Activated CD8-positive, alpha-beta T cell treated with anti-CD3 and anti-CD28 coated beads for 36 hours (primary cell): ENCODE data around the gene GFRA4. TPM values are rescaled to one million over a fixed set of nuclear protein-coding genes. Genes with fewer than 3 reads are reported as not detected.

Source experiments
- ATAC-seq: fragments of 200-7000 bp; cut with Tn5 transposase; one replicate; pipeline ENCODE4 v1.10.0; 2021; ENCODE audit warnings: mild to moderate bottlenecking, moderate library complexity
- CTCF ChIA-PET: fragments of 350-600 bp; sonication (Branson Sonifier 250); formaldehyde crosslinking; loops from one replicate; lab custom pipeline; 2021; ENCODE audit warnings: antibody characterized with exemption; lab: Charles Lee
- POLR2A ChIA-PET: fragments of 350-600 bp; sonication (Branson Sonifier 250); formaldehyde crosslinking; loops from one replicate; lab custom pipeline; 2021; ENCODE audit warnings: antibody characterized with exemption; lab: Charles Lee
- DNase-seq: peaks from one replicate; pipeline ENCODE4 v3.0.0-alpha.2; 2020
- H3K27ac Mint-ChIP-seq: one replicate; pipeline ENCODE4 v1.8.0; 2021; ENCODE audit warnings: mild to moderate bottlenecking, mixed read lengths
- H3K27me3 Mint-ChIP-seq: one replicate; pipeline ENCODE4 v1.8.0; 2021; ENCODE audit warnings: mixed read lengths
- H3K36me3 Mint-ChIP-seq: one replicate; pipeline ENCODE4 v1.8.0; 2021; ENCODE audit warnings: low read depth, mixed read lengths
- H3K4me1 Mint-ChIP-seq: one replicate; pipeline ENCODE4 v1.8.0; 2021; ENCODE audit warnings: low read depth, mixed read lengths
- H3K4me3 Mint-ChIP-seq: one replicate; pipeline ENCODE4 v1.8.0; 2021; ENCODE audit warnings: mild to moderate bottlenecking, moderate library complexity, mixed read lengths
- H3K9me3 Mint-ChIP-seq: one replicate; pipeline ENCODE4 v1.8.0; 2021; ENCODE audit warnings: mixed read lengths
- intact Hi-C: fragments of 100-400 bp; cut with micrococcal nuclease; formaldehyde crosslinking; loops from one replicate; pipeline ENCODE4 v1.10.0; 2022
- total RNA-seq, 2 experiments: library from RNA; stranded (reverse); gene quantifications; one replicate each; pipeline ENCODE4 v1.2.3, GENCODE V29; 2021
- TF ChIP-seq, protein P1 (sequence below): fragments of 200-600 bp; IDR thresholded peaks from one replicate; pipeline ENCODE4 v1.8.0; 2022; ENCODE audit warnings: antibody characterized with exemption, mild to moderate bottlenecking

Gene GFRA4
- total RNA-seq, 2 experiments from 2014 or later, result not detected

DNA sequence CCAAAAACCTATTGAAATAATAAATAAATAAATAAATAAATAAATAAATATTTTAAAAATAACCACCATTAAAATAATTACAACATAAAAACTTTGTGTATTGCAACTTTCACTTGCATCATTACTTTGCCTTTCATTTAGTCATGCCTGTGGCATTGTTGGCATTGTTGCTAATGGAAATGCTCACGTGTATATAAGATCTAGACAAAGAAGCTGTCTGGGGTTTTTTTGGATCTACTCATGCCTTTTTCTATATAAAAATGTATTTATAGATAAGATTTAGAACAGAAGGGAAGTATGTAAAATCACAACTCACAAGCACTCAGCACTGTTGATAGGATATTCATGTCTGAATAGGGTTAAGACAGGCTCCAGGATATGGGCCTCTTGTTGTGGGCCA, 27.9 kb downstream of the GFRA4 start:
- H3K4me3 Mint-ChIP-seq, result no peak overlapping the region
- peaks cover 5% of the 10 kb centered on the region for H3K36me3 Mint-ChIP-seq
- no peaks in the 10 kb centered on the region for H3K4me1 Mint-ChIP-seq
- TF ChIP-seq, protein P1, sequence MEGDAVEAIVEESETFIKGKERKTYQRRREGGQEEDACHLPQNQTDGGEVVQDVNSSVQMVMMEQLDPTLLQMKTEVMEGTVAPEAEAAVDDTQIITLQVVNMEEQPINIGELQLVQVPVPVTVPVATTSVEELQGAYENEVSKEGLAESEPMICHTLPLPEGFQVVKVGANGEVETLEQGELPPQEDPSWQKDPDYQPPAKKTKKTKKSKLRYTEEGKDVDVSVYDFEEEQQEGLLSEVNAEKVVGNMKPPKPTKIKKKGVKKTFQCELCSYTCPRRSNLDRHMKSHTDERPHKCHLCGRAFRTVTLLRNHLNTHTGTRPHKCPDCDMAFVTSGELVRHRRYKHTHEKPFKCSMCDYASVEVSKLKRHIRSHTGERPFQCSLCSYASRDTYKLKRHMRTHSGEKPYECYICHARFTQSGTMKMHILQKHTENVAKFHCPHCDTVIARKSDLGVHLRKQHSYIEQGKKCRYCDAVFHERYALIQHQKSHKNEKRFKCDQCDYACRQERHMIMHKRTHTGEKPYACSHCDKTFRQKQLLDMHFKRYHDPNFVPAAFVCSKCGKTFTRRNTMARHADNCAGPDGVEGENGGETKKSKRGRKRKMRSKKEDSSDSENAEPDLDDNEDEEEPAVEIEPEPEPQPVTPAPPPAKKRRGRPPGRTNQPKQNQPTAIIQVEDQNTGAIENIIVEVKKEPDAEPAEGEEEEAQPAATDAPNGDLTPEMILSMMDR, result no peak
- H3K27me3 Mint-ChIP-seq, result no peaks in the 10 kb centered on the region
- ChIA-PET POLR2A (no interaction called here), CTCF (no interaction called here)
- no peak overlapping the region for H3K27ac Mint-ChIP-seq
- no peak for DNase-seq
- no peak for ATAC-seq
- intact Hi-C loops, result no loop called here
- no peaks in the 10 kb centered on the region for H3K9me3 Mint-ChIP-seq

DNA sequence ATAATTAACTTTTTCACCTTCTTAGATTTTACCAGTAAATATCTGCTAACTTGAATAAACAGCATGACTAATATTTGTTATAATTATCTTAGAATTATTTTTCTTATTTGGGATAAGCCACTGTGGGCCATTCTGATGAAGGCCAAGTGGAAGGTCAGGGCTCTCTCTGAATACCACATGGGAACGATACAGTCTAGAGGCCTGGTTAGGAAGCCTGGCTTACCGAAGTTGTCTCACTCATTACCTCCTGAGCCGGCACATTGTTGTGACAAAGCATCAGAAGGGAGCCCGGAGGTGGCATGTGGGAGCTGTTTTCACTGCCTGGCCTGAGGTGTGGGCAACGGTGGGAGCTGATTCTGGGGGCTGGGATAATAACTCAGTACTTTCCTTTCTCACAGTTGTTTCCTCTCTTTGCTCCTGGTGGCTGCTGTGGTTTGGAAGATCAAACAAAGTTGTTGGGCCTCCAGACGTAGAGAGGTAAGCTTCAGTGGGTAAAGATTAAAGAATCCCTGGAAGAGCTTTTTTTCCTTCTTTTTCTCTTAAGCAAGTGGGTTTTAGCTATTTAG, 29.2 kb downstream of the GFRA4 start:
- CTCF ChIA-PET, result interaction anchor here (0.6 kb wide), 1 partner anchor 670 kb away, joined by 3 read pairs; no protein-coding TSS in a partner anchor

DNA sequence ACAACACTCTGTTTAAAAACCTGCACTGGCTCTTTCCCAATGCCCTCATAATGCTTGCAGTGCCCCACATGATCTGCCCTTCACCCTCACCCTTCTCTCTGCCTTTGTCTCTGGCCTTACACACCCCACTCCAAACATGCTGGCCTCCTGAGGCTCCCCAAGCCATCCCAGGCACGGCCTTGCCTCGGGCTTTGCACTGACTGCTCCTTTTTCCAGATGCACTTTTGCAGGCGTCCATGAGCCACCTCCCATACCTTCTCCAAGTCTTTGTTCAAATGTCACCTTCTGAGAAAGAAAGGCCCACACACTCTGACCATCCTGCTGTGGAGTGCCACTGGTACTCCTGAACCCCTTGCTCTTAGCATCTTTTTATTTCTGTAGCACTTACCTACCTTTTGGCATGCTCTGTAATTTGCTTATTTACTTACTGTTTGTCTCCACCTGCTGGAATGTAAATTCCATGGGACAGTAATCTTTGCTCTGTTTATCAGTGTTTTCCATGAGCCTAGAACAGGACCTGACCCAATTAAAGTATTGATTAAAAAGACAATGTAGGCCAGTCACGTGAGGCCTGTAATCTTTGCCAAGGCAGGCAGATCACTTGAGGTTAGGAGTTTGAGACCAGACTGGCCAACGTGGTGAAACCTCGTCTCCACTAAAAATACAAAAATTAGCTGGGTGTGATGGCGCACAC, 30.7 kb downstream of the GFRA4 start:
- ChIA-PET POLR2A (no interaction called here), CTCF (no interaction called here)
- DNase-seq, result no peak
- TF ChIP-seq, protein P1, result no peak
- no peaks in the 10 kb centered on the region for H3K4me1 Mint-ChIP-seq
- ATAC-seq, result no peak
- no peak overlapping the region for H3K27ac Mint-ChIP-seq
- intact Hi-C loops, result no loop called here
- no peaks in the 10 kb centered on the region for H3K27me3 Mint-ChIP-seq
- H3K4me3 Mint-ChIP-seq, result no peak overlapping the region
- H3K36me3 Mint-ChIP-seq, result peaks cover 10% of the 10 kb centered on the region
- no peaks in the 10 kb centered on the region for H3K9me3 Mint-ChIP-seq

More for the DNA sequence above, 29.2 kb downstream of the GFRA4 start:
- peaks cover 3% of the 10 kb centered on the region for H3K36me3 Mint-ChIP-seq
- no peaks in the 10 kb centered on the region for H3K9me3 Mint-ChIP-seq
- no peak overlapping the region for H3K27ac Mint-ChIP-seq
- intact Hi-C loops, result no loop called here
- no peaks in the 10 kb centered on the region for H3K4me1 Mint-ChIP-seq
- H3K27me3 Mint-ChIP-seq, result no peaks in the 10 kb centered on the region
- H3K4me3 Mint-ChIP-seq, result no peak overlapping the region
- DNase-seq (no peak), ATAC-seq (no peak)
- POLR2A ChIA-PET, result no interaction called here
- TF ChIP-seq, protein P1, result no peak

DNA sequence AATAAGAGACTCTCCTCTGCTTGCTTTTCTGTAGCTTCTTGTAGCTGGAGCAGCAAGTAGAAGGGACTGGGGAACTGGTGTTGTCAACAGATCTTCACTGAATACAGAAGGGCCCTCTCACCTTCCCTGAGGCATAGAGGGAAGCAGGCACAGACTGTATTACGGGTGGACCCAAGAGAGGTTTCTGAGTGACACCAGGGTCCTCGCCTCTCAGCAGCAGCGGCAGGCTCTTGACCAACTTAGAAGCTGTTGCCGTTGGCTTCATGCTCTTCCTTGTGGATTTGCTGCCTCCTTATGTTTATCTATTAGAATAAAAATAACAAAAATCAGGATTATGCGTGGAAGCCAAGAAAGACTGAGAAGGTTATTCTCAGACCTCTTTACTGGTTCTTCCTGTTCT, 31.7 kb downstream of the GFRA4 start:
- peaks cover 14% of the 10 kb centered on the region for H3K36me3 Mint-ChIP-seq
- TF ChIP-seq, protein P1, result no peak

DNA sequence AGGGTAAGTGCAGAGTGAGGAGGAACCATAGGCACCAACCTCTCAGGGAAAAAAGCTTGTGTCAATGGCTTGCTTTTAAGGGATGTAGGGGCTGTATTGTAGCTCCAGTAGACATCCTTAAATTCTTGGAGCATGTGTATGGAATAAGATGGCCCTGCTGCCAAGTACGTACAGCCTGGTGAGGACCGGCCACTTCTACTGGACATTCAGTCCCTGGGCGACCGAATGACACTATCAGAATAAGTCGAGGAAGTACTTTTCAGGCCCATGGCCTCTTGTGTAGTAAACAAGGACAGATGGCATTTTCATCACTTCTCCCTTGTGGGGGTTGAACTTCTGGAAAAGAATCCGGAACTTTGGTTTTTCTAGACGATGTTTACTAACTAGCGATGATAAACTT, 32.8 kb downstream of the GFRA4 start:
- H3K4me1 Mint-ChIP-seq, result no peaks in the 10 kb centered on the region
- no peak for ATAC-seq

More for the DNA sequence above, 31.7 kb downstream of the GFRA4 start:
- Mint-ChIP-seq H3K27ac (no peak overlapping the region), H3K4me3 (no peak overlapping the region), H3K9me3 (no peaks in the 10 kb centered on the region), H3K27me3 (no peaks in the 10 kb centered on the region), H3K4me1 (no peaks in the 10 kb centered on the region)
- ChIA-PET POLR2A (no interaction called here), CTCF (no interaction called here)
- no peak for DNase-seq
- intact Hi-C loops, result no loop called here
- ATAC-seq, result no peak

More for the DNA sequence above, 32.8 kb downstream of the GFRA4 start:
- CTCF ChIA-PET, result interaction anchor here (1.3 kb wide), 1 partner anchor 10 kb away, joined by 3 read pairs; no protein-coding TSS in a partner anchor
- H3K4me3 Mint-ChIP-seq, result no peak overlapping the region
- peaks cover 14% of the 10 kb centered on the region for H3K36me3 Mint-ChIP-seq
- intact Hi-C loops, result no loop called here
- TF ChIP-seq, protein P1, result no peak
- DNase-seq, result no peak
- no peak overlapping the region for H3K27ac Mint-ChIP-seq
- POLR2A ChIA-PET, result no interaction called here
- H3K27me3 Mint-ChIP-seq, result no peaks in the 10 kb centered on the region
- H3K9me3 Mint-ChIP-seq, result no peaks in the 10 kb centered on the region
